Measurements from ENCODE around the gene MAN1B1. TPM values are rescaled to one million over a fixed set of nuclear protein-coding genes. Genes with fewer than 3 reads are reported as not detected.

MAN1B1 gene
- total and polyA plus RNA-seq, 7 experiments from 2014 or later = 36.0 to 74.2 (median 64.7) TPM

GRCh38 chr9:137082925-137083290 is 3.9 kb upstream of the MAN1B1 start:
- Mint-ChIP-seq H3K9me3 (no peaks in the 10 kb centered on the region), H3K4me3 (peak overlapping the region in 1 of 10 donors; percentile 25), H3K27ac (peak overlapping the region in 1 of 9 donors; percentile 38), H3K36me3 (peaks cover 0 to 4% (median under 1%) of the 10 kb centered on the region in 5 donors), H3K27me3 (no peaks in the 10 kb centered on the region), H3K4me1 (peaks cover 10 to 21% (median 14%) of the 10 kb centered on the region in 7 donors)
- CTCF ChIA-PET = no interaction called here
- Histone ChIP-seq H3K27me3 (ENCODE audit: control insufficient read depth in 2 of 2, insufficient read depth in 2 of 2, low read length in 2 of 2) (no peaks in the 10 kb centered on the region), H3K27ac (ENCODE audit: low read depth, low read length) (no peak overlapping the region), H3K36me3 (ENCODE audit: control insufficient read depth in 2 of 3, insufficient read depth in 3 of 3, low read length in 3 of 3) (peaks cover 0 to 23% (median 0%) of the 10 kb centered on the region in 3 experiments), H3K4me3 (ENCODE audit: low read length) (no peak overlapping the region), H3K4me1 (ENCODE audit: control insufficient read depth in 2 of 2, insufficient read depth in 2 of 2, low read length in 2 of 2) (peaks cover 21 to 23% of the 10 kb centered on the region in 2 donors), H3K9me3 (ENCODE audit: control insufficient read depth in 2 of 3, low read length in 3 of 3) (no peaks in the 10 kb centered on the region)
- ATAC-seq (no peak), DNase-seq (no peak)
- intact Hi-C loops (cut with micrococcal nuclease) = no loop called here
- POLR2A ChIA-PET = no interaction called here

- Mint-ChIP-seq H3K4me1 (peaks cover 14 to 27% (median 19%) of the 10 kb centered on the region in 7 donors), H3K27me3 (no peaks in the 10 kb centered on the region), H3K36me3 (peaks cover 0 to 7% (median 2%) of the 10 kb centered on the region in 5 donors), H3K4me3 (no peak overlapping the region), H3K9me3 (no peaks in the 10 kb centered on the region), H3K27ac (no peak overlapping the region)
- Histone ChIP-seq H3K4me3 (ENCODE audit: low read length) (no peak overlapping the region), H3K36me3 (ENCODE audit: control insufficient read depth in 2 of 3, insufficient read depth in 3 of 3, low read length in 3 of 3) (peaks cover 0 to 26% (median 0%) of the 10 kb centered on the region in 3 experiments), H3K4me1 (ENCODE audit: control insufficient read depth in 2 of 2, insufficient read depth in 2 of 2, low read length in 2 of 2) (peaks cover 20 to 21% of the 10 kb centered on the region in 2 donors), H3K27me3 (ENCODE audit: control insufficient read depth in 2 of 2, insufficient read depth in 2 of 2, low read length in 2 of 2) (no peaks in the 10 kb centered on the region), H3K27ac (ENCODE audit: low read depth, low read length) (no peak overlapping the region), H3K9me3 (ENCODE audit: control insufficient read depth in 2 of 3, low read length in 3 of 3) (no peaks in the 10 kb centered on the region)
- no peak for ATAC-seq
- ChIA-PET POLR2A (interaction anchor here (0.6 to 0.7 kb wide), 2 partner anchors 670 to 675 kb away, joined by 3 read pairs; no protein-coding TSS in a partner anchor), CTCF (no interaction called here)
- no peak for DNase-seq
- intact Hi-C loops (cut with micrococcal nuclease) = no loop called here
Observed at GRCh38 chr9:137083394-137084004, 3.3 kb upstream of the MAN1B1 start.

GRCh38 chr9:137084526-137084925 is 2.3 kb upstream of the MAN1B1 start:
- intact Hi-C loops (cut with micrococcal nuclease) = no loop called here
- no peak overlapping the region for H3K27ac Mint-ChIP-seq
- H3K4me1 Mint-ChIP-seq = peaks cover 21 to 35% (median 28%) of the 10 kb centered on the region in 7 donors
- peak overlapping the region in 1 of 10 donors; percentile 34 for H3K4me3 Mint-ChIP-seq
- H3K4me1 ChIP-seq (ENCODE audit: control insufficient read depth in 2 of 2, insufficient read depth in 2 of 2, low read length in 2 of 2) = peaks cover 18% of the 10 kb centered on the region in 2 donors
- DNase-seq = no peak
- no peaks in the 10 kb centered on the region for H3K9me3 ChIP-seq (ENCODE audit: control insufficient read depth in 2 of 3, low read length in 3 of 3)
- H3K36me3 Mint-ChIP-seq = peaks cover 0 to 15% (median 5%) of the 10 kb centered on the region in 5 donors
- ATAC-seq = no peak
- H3K27me3 Mint-ChIP-seq = no peaks in the 10 kb centered on the region
- ChIA-PET POLR2A (interaction anchor here (0.6 to 4.5 kb wide), 4 partner anchors 11 to 676 kb away, joined by 3 to 70 read pairs (median 4); partner anchors contain the start of gene SAPCD2), CTCF (interaction anchor here (2.2 kb wide), 1 partner anchor 55 kb away, joined by 6 read pairs; no protein-coding TSS in a partner anchor)
- H3K36me3 ChIP-seq (ENCODE audit: control insufficient read depth in 2 of 3, insufficient read depth in 3 of 3, low read length in 3 of 3) = peaks cover 0 to 36% (median 0%) of the 10 kb centered on the region in 3 experiments
- no peaks in the 10 kb centered on the region for H3K27me3 ChIP-seq (ENCODE audit: control insufficient read depth in 2 of 2, insufficient read depth in 2 of 2, low read length in 2 of 2)
- no peak overlapping the region for H3K27ac ChIP-seq (ENCODE audit: low read depth, low read length)
- H3K4me3 ChIP-seq (ENCODE audit: low read length) = no peak overlapping the region
- peaks cover 0 to 2% (median 0%) of the 10 kb centered on the region in 11 donors for H3K9me3 Mint-ChIP-seq

GRCh38 chr9:137085920-137086530 is 760 bp upstream of the MAN1B1 start:
- peak overlapping the region; percentile 73 for H3K4me3 ChIP-seq (ENCODE audit: low read length)
- ATAC-seq (peak; percentile 0), DNase-seq (peak in 3 of 9 donors; percentile 16 to 57 (median 25))
- no peaks in the 10 kb centered on the region for H3K27me3 ChIP-seq (ENCODE audit: control insufficient read depth in 2 of 2, insufficient read depth in 2 of 2, low read length in 2 of 2)
- peaks cover 0 to 37% (median 0%) of the 10 kb centered on the region in 3 experiments for H3K36me3 ChIP-seq (ENCODE audit: control insufficient read depth in 2 of 3, insufficient read depth in 3 of 3, low read length in 3 of 3)
- POLR2A ChIA-PET = interaction anchor here (0.6 to 4.5 kb wide), 23 partner anchors 9 to 676 kb away, joined by 3 to 70 read pairs (median 4); partner anchors contain the start of genes CYSRT1, DPP7, ENTR1 and NPDC1
- Mint-ChIP-seq H3K4me1 (peaks cover 25 to 31% (median 30%) of the 10 kb centered on the region in 7 donors), H3K27me3 (no peaks in the 10 kb centered on the region), H3K4me3 (peak overlapping the region; percentile 78 to 96 (median 89)), H3K27ac (peak overlapping the region; percentile 92 to 98 (median 94)), H3K9me3 (peaks cover 0 to 2% (median 0%) of the 10 kb centered on the region in 11 donors), H3K36me3 (peaks cover 0 to 15% (median 5%) of the 10 kb centered on the region in 5 donors)
- H3K4me1 ChIP-seq (ENCODE audit: control insufficient read depth in 2 of 2, insufficient read depth in 2 of 2, low read length in 2 of 2) = peaks cover 18% of the 10 kb centered on the region in 2 donors
- CTCF ChIA-PET = interaction anchor here (1.2 to 2.2 kb wide), 7 partner anchors 10 to 151 kb away, joined by 4 to 10 read pairs (median 5); partner anchors contain the start of gene SAPCD2
- H3K9me3 ChIP-seq (ENCODE audit: control insufficient read depth in 2 of 3, low read length in 3 of 3) = no peaks in the 10 kb centered on the region
- intact Hi-C loops (cut with micrococcal nuclease) = loop anchor here (1.0 to 5.0 kb wide), 18 partner anchors 9 to 674 kb away; partner anchors contain the start of genes SAPCD2 (in 2 of the 2), TPRN (in 2 of the 2), TUBB4B (in 2 of the 2) and UAP1L1 (in 2 of the 2)
- peak overlapping the region; percentile 89 for H3K27ac ChIP-seq (ENCODE audit: low read depth, low read length)

GRCh38 chr9:137087409-137087925 is 682 bp downstream of the MAN1B1 start:
- Histone ChIP-seq H3K36me3 (ENCODE audit: control insufficient read depth in 2 of 3, insufficient read depth in 3 of 3, low read length in 3 of 3) (peaks cover 0 to 34% (median 0%) of the 10 kb centered on the region in 3 experiments), H3K27me3 (ENCODE audit: control insufficient read depth in 2 of 2, insufficient read depth in 2 of 2, low read length in 2 of 2) (no peaks in the 10 kb centered on the region), H3K4me1 (ENCODE audit: control insufficient read depth in 2 of 2, insufficient read depth in 2 of 2, low read length in 2 of 2) (peaks cover 18% of the 10 kb centered on the region in 2 donors), H3K27ac (ENCODE audit: low read depth, low read length) (peak overlapping the region; percentile 92), H3K9me3 (ENCODE audit: control insufficient read depth in 2 of 3, low read length in 3 of 3) (no peaks in the 10 kb centered on the region), H3K4me3 (ENCODE audit: low read length) (peak overlapping the region; percentile 63)
- ChIA-PET CTCF (interaction anchor here (1.1 to 1.5 kb wide), 5 partner anchors 8 to 149 kb away, joined by 3 to 10 read pairs (median 5); partner anchors contain the start of gene RNF224), POLR2A (interaction anchor here (0.6 to 4.5 kb wide), 18 partner anchors 9 to 297 kb away, joined by 3 to 70 read pairs (median 6); partner anchors contain the start of genes CYSRT1, DPP7, NPDC1 and PAXX)
- ATAC-seq (no peak), DNase-seq (no peak)
- peaks cover 1 to 13% (median 5%) of the 10 kb centered on the region in 5 donors for H3K36me3 Mint-ChIP-seq
- H3K4me1 Mint-ChIP-seq = peaks cover 25 to 36% (median 31%) of the 10 kb centered on the region in 7 donors
- intact Hi-C loops (cut with micrococcal nuclease) = loop anchor here (1.0 to 5.0 kb wide), 6 partner anchors 8 to 675 kb away; partner anchors contain the start of genes ENTR1 (in 1 of the 2), PHPT1 (in 1 of the 2), PMPCA (in 1 of the 2) and SEC16A (in 1 of the 2)
- H3K4me3 Mint-ChIP-seq = peak overlapping the region; percentile 84 to 94 (median 89)
- peaks cover 0 to 2% (median 0%) of the 10 kb centered on the region in 11 donors for H3K9me3 Mint-ChIP-seq
- H3K27me3 Mint-ChIP-seq = no peaks in the 10 kb centered on the region
- H3K27ac Mint-ChIP-seq = peak overlapping the region; percentile 72 to 95 (median 93)

- H3K9me3 ChIP-seq (ENCODE audit: control insufficient read depth in 2 of 3, low read length in 3 of 3) = no peaks in the 10 kb centered on the region
- no peak overlapping the region for H3K4me3 ChIP-seq (ENCODE audit: low read length)
- intact Hi-C loops (cut with micrococcal nuclease) = loop anchor here in 1 of 2 donors (5.0 kb wide), 4 partner anchors 201 to 676 kb away; partner anchors contain the start of genes ENTR1, PHPT1, PMPCA and SEC16A
- POLR2A ChIA-PET = interaction anchor here (0.7 to 4.5 kb wide), 9 partner anchors 8 to 211 kb away, joined by 3 to 70 read pairs (median 6); partner anchors contain the start of genes DPP7, PAXX, SAPCD2 and TUBB4B
- Mint-ChIP-seq H3K9me3 (peaks cover 0 to 2% (median 0%) of the 10 kb centered on the region in 11 donors), H3K36me3 (peaks cover 5 to 18% (median 8%) of the 10 kb centered on the region in 5 donors), H3K4me3 (peak overlapping the region; percentile 84 to 94 (median 89)), H3K4me1 (peaks cover 25 to 38% (median 31%) of the 10 kb centered on the region in 7 donors), H3K27ac (peak overlapping the region; percentile 72 to 95 (median 93)), H3K27me3 (no peaks in the 10 kb centered on the region)
- peaks cover 18% of the 10 kb centered on the region in 2 donors for H3K4me1 ChIP-seq (ENCODE audit: control insufficient read depth in 2 of 2, insufficient read depth in 2 of 2, low read length in 2 of 2)
- ATAC-seq = no peak
- no peaks in the 10 kb centered on the region for H3K27me3 ChIP-seq (ENCODE audit: control insufficient read depth in 2 of 2, insufficient read depth in 2 of 2, low read length in 2 of 2)
- H3K36me3 ChIP-seq (ENCODE audit: control insufficient read depth in 2 of 3, insufficient read depth in 3 of 3, low read length in 3 of 3) = peaks cover 0 to 36% (median 0%) of the 10 kb centered on the region in 3 experiments
- peak overlapping the region; percentile 92 for H3K27ac ChIP-seq (ENCODE audit: low read depth, low read length)
- no peak for DNase-seq
- CTCF ChIA-PET = interaction anchor here (1.4 kb wide), 1 partner anchor 139 kb away, joined by 3 read pairs; the partner anchor contains the start of gene RNF224
Observed at GRCh38 chr9:137088121-137088520, 1.3 kb downstream of the MAN1B1 start.
